HG03439 (cell line): Measurements from ENCODE around the gene KRT25.
"Not testable (repeated sequence)": the region's sequence is repeated elsewhere in the genome, so short reads cannot be mapped to it uniquely, and the experiment has no call there.

Experiments used
- ATAC-seq: cut with Tn5 transposase; IDR thresholded peaks from one replicate; pipeline ENCODE4 v1.9.1; 2021; ENCODE audit warnings: mild to moderate bottlenecking, moderate library complexity; ENCODE audit not compliant: unreplicated experiment

The KRT25 gene

DNA sequence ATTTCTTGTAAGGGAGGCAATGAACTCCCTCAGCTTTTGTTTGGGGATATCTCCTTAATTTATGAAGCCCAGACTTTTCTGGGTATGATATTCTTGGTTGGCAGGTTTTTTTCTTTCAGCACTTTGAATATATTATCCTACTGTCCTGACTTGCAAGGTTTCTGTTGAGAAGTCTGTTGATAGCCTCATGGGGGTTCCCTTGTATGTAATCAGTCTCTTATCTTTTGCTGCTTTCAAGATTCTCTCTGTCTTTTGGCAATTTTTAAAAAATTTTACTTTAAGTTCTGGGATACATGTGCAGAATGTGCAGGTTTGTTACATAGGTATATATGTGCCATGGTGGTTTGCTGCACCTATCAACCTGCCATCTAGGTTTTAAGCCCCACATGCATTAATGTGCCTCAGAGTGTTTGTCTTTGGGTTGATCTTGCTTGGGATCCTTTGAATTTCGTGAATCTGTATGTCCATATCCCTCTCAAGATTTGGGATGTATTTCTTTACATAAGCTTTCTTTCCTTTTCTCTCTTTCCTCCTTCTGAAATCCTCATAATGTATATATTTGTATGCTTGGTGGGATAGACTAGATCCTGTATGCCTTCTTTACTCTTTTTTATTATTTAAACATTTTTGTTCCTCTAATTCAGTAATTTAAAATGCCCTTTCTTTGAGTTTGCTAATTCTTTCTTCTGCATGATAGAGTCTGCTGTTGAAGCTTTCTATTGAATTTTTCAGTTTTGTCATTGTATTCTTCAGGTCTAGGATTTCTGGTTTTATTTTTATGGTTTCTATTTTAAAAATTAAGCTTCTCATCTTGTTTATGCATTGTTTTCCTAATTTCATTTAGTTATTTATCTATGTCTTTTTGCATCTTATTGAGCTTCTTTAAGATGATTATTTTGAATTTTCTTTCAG is 5.2 kb upstream of the KRT25 start:
- no peak for ATAC-seq

DNA sequence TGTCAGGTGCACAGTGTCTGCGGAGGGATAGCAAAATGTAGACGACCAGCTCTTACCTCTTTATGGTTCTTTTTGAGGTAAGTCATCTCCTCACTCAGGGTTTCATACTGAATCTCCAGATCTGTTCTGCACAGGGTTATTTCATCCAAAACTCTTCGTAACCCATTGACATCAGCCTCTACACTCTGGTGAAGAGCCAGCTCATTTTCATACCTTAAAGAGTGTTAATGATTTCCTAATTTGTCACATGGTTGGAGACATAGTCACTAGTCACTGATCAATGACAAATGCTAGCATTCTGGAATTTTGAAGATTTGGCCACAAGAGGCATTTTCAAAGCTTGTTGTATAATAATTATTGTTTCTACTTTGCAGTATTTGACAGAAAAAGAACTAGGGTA is 1.3 kb downstream of the KRT25 start:
- ATAC-seq: no peak

DNA sequence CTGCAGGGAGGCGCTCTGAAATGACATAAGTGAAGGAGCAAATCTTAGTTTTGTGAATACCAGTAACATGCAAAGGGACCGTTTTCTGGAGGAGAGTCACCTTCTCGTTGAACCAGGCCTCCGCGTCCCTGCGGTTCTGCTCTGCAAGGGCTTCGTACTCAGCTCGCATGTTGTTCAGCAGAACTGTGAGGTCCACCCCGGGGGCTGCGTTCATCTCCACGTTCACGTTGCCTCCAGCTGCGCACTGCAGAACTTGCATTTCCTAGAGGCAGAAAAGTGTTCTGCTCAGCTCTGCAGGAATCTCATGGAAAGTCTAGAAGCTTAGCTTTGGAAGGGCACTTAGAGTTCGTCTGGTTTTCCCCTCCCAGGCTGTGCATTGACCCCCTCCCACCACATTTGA is 4.1 kb downstream of the KRT25 start:
- no peak for ATAC-seq

- ATAC-seq: no peak
Measured at GRCh38 chr17:40750391-40750790, 4.7 kb downstream of the KRT25 start.

GRCh38 chr17:40748666-40749065 is 6.5 kb downstream of the KRT25 start:
- ATAC-seq: not testable (repeated sequence)

DNA sequence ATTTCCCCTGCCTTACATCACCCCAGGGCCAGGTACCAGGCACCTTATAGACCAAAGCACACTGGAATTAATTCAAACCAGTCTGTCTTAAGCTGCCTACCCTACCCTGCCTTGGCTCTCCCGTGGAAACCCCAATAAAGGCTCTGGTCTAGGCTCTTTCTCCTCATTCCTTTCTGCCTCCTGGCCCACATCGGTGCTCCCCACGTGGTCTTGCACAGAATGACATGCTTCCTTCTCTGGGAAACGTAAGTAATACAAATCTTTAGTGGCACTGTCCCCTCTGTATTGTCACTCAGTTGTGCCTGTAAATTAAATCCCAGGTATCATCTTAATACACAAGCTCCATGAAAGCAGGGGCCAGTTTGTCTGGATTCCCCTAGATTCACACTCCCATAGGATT is 16.6 kb downstream of the KRT25 start:
- ATAC-seq: no peak

- no peak for ATAC-seq
Measured at GRCh38 chr17:40735016-40735415, 20.1 kb downstream of the KRT25 start.

- ATAC-seq: no peak
Measured at GRCh38 chr17:40734018-40734417, 21.1 kb downstream of the KRT25 start.

GRCh38 chr17:40730970-40731369 is 24.2 kb downstream of the KRT25 start:
- no peak for ATAC-seq

DNA sequence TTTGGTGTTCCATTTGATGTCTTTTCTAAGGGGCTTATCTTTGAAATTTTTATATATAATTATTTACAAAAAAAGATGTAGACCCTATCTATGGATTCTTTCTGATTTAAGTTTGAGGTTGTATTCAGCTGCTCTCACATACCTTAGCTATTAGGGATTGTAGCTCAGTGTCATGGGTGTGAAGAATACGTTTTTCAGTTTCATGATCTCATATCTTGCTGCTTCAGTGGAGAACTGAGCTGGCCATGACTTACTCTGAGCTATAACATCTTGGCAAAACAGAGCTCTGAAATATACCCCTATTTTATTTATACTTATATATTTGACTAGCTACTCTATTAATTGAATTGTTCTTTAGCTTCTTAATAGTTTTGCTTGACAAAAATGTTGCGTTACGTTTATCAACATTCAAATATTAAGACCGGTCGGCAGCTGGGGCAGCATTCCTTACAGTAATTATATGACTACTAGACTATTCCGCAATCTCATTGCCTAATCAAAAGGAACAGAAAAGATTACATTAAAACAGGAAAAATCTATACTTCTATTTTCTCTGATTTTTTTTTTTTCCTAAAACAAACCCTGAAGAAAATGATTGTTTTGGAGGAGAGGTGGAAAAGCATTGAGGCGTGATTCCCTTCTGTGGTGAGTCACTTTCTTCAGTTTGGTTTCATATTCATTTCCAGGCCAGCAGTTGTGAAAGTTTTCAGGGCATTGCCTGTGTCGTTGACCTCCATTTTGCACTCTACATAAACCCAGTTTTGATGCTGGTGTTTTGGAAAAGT is 27.5 kb downstream of the KRT25 start:
- ATAC-seq: no peak

- ATAC-seq: no peak
Measured at GRCh38 chr17:40726919-40727318, 28.2 kb downstream of the KRT25 start.

DNA sequence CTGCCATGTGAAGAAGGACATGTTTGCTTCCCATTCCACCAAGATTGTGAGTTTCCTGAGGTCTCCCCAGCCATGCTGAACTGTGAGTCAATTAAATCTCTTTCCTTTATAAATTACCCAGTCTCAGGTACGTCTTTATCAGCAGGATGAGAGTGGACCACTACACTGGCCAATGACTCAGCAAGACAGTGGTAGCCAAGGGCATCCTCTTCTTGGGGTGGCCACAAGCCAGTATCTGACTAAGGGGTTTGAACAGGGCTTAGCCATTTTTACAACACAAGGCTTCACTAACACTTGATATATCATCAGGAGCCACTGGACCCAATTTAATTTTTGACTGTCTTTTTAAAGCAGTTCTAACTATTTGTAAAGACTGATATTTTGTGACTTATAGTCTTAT is 30.5 kb downstream of the KRT25 start:
- no peak for ATAC-seq

- no peak for ATAC-seq
Measured at GRCh38 chr17:40722241-40722640, 32.9 kb downstream of the KRT25 start.

- no peak for ATAC-seq
Measured at GRCh38 chr17:40720899-40721298, 34.2 kb downstream of the KRT25 start.

GRCh38 chr17:40718930-40719329 is 36.2 kb downstream of the KRT25 start:
- ATAC-seq: no peak

DNA sequence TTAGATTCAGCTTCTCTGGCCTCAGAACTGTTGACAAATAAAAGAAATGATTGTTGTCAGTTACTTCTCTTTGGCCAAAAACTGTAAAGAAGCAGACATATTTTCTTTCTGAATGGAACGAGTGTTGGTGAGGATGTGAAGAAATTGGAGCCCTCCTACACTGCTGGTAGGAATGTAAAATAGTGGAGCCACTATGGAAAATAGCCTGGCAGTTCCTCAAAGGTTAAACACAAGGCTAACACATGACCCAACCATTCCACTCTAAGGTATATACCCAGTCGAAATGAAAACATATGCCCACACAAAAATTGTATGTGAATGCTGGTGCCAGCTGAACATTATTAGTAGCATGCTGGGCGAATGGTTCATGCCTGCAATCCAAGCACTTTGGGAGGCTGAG is 37.4 kb downstream of the KRT25 start:
- no peak for ATAC-seq

DNA sequence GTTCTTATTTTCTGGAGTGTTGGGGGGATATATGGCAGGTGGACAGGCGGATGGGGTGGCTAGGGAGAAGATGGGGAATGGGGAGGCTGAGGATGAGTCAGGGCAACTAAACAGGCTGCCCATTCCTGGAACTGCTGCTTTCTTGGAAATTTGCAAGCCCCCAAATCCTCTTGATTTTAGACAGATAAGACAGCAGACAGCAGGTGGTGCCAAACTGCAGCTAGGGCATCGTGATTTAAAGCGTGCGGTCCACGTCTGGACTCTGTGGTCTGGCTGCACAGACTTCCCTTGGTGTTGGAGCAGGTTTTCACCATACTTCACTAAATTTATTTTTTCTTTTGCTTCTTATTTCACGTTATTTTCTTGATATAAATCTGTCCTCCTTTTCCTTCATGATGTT is 40.7 kb downstream of the KRT25 start:
- no peak for ATAC-seq

DNA sequence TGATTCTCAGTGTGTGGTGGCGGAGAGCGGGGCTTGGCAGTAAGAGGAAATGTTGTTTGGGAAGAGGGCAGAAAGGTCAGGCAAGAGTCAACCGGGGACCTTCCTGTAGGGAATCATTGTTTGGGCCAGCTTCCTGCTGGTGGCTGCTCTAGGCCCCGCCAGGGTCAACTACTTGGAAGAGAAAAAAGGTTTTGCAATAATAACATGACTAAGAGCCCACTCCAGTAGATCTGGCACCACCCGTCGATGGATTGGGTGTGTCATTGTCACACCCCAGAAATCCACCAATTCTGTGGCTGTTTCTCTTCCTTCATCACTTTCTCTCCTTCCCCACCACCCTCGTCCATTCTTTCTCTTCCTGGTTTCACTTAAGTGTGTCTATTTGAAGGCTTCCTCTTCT is 47.4 kb downstream of the KRT25 start:
- no peak for ATAC-seq

DNA sequence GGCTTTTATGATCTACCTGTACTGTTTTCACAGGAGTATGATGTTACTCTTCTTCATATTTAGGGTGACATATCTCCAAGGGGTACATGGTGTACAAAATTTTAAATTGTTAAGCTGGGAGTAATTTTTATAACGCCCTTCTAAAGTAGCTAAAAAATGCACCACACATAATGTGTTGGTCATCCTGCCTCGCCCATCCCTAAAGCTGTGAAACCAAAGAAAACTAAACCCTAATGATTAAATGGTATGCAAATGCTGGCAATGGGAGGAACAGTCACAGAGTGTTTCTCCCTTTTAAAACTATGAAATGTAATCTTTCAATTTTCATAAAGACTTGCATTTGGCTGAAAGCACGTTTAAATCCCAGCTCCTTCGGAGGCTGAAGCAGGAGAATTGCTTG is 49.5 kb downstream of the KRT25 start:
- ATAC-seq: no peak

DNA sequence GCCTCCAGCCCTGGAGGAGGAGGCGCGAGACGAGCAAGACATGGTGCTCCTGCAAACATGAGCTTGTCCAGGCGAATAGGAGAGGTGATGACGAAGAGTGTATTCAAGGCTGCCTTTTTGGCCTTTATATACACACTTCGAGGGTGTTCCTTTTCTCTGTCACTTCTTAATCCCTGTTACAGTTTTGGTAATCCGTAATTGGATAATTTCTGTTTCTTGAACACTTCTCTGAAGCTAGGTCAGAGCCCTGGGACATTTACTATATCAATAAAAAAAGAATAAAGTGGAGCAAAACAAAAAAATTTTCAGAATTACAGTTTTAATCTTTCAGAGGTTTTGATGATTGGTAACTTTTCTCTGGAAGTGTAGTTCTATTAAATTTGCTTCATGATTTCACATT is 51.5 kb downstream of the KRT25 start, which contains the start of gene KRT24:
KRT24 (minus strand) TSS at position 101 of the 400 bp plus-strand sequence; CDS start at position 42, 59 bp downstream.
- ATAC-seq: no peak

DNA sequence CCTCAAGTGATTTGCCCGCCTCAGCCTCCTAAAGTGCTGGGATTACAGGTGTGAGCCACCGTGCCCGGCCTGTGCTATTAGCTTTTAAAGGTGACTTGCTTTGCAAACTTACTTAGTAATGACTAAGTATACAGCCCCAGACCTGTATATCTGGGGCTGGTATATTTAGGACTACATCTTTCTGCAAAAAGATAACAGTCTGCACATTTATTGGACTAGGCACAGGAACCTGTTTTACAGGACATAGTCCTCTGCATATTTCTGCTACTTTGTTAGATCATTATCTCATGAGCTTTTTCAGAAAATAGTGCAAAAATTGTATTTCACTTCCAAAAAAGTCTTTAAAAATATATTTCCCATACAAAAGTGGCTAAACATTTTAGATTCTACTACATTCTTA is 52.9 kb downstream of the KRT25 start:
- no peak for ATAC-seq

GRCh38 chr17:40699853-40700252 is 55.3 kb downstream of the KRT25 start:
- no peak for ATAC-seq
